Measurements from ENCODE around the gene EPHB2. TPM values are rescaled to one million over a fixed set of nuclear protein-coding genes. Genes with fewer than 3 reads are reported as not detected.

The EPHB2 gene
- total RNA-seq, 3 donors from 2014 or later = 22.7 to 76.7 (median 70.8) TPM

DNA sequence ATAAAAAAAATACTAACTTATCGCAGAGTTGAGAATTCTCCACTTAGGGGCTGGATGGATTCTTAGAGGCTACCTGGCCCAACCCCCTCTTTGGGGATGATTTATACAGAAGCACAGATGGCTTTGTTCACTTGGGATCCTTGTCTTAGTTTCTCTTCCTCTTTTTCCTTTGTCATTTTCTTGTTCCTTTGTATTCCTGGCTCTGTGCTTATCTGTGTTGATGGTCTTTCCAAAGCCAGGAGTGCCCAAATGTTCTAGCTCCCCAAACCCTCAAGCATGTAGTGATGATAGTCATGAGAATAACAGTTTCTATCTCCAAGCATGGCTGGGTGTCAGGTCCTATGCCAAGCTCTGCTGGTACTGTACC lies 27.4 kb downstream of the EPHB2 start:
- DNase-seq (no peak), ATAC-seq (peak; percentile 2)
- Histone ChIP-seq H3K36me3 (ENCODE audit: low read depth) (no peaks in the 10 kb centered on the region), H3K4me3 (no peak overlapping the region), H3K4me1 (ENCODE audit: low read depth) (no peaks in the 10 kb centered on the region), H3K9me3 (no peaks in the 10 kb centered on the region)
- intact Hi-C loops (cut with DNase I, micrococcal nuclease) = no loop called here
- TF ChIP-seq, protein P1, sequence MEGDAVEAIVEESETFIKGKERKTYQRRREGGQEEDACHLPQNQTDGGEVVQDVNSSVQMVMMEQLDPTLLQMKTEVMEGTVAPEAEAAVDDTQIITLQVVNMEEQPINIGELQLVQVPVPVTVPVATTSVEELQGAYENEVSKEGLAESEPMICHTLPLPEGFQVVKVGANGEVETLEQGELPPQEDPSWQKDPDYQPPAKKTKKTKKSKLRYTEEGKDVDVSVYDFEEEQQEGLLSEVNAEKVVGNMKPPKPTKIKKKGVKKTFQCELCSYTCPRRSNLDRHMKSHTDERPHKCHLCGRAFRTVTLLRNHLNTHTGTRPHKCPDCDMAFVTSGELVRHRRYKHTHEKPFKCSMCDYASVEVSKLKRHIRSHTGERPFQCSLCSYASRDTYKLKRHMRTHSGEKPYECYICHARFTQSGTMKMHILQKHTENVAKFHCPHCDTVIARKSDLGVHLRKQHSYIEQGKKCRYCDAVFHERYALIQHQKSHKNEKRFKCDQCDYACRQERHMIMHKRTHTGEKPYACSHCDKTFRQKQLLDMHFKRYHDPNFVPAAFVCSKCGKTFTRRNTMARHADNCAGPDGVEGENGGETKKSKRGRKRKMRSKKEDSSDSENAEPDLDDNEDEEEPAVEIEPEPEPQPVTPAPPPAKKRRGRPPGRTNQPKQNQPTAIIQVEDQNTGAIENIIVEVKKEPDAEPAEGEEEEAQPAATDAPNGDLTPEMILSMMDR (IDR thresholded peaks at IDR 0.05) = no peak

DNA sequence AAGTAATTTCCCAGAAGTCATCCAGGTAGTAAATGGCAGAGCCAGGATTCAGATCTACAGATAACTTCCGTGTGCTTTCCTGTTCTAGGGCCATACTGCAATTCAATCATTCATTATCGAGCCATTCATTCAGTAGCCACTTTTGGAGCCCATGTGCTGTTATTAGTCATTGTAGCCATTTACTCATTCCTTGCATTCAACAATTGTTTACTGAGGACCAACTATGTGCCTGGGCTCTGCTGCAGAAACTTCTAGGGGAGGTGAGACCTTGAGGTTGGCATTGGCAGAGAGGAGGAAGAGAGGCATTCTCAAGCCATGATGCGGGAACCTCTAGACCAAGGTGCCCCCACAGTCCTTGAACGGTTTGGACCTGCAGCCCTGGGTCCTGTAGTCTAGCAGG lies 27.9 kb downstream of the EPHB2 start:
- Histone ChIP-seq H3K4me3 (no peak overlapping the region), H3K4me1 (ENCODE audit: low read depth) (no peaks in the 10 kb centered on the region), H3K9me3 (no peaks in the 10 kb centered on the region), H3K36me3 (ENCODE audit: low read depth) (no peaks in the 10 kb centered on the region)
- DNase-seq (no peak), ATAC-seq (no peak)
- intact Hi-C loops (cut with DNase I, micrococcal nuclease) = no loop called here
- TF ChIP-seq, protein P1 (IDR thresholded peaks at IDR 0.05) = no peak

DNA sequence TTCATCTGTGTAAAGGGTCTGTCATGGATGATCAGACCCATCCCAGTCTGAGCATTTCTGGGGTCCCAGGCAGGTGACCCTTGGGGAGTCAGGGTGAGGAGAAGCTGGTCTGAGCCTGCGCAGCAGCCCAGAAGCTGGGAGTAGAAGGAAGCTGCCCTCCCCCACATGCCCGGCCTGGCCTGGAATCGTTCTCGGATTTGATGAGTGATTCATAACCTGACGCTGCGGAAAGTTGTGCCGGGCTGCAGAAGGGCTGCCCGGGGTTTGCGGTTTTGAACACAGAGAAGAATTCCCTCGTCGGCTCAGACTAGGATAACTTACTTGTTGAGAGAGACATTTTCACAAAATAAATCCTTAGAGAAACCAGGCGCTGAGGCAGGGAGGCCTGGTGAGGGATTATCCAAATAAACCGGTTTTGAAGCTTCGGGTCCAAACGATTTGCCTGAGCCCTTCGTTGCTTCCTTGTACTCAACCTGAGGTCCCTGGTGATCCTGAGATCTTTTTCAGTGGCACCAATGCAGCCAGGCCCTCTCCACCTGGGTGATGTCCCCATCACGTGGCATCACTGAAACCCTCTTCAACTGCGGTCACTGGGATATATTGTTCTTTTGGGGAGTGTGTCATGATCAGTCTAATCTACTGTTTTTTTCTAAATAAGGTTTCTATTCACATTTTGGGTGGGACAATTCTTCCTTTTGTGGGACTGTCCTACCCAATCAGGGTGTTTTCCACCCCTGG lies 29.2 kb downstream of the EPHB2 start:
- Histone ChIP-seq H3K4me3 (no peak overlapping the region), H3K4me1 (ENCODE audit: low read depth) (no peaks in the 10 kb centered on the region), H3K9me3 (no peaks in the 10 kb centered on the region), H3K36me3 (ENCODE audit: low read depth) (no peaks in the 10 kb centered on the region)
- intact Hi-C loops (cut with DNase I, micrococcal nuclease) = no loop called here
- DNase-seq (no peak), ATAC-seq (no peak)
- TF ChIP-seq, protein P1 (IDR thresholded peaks at IDR 0.05) = no peak

DNA sequence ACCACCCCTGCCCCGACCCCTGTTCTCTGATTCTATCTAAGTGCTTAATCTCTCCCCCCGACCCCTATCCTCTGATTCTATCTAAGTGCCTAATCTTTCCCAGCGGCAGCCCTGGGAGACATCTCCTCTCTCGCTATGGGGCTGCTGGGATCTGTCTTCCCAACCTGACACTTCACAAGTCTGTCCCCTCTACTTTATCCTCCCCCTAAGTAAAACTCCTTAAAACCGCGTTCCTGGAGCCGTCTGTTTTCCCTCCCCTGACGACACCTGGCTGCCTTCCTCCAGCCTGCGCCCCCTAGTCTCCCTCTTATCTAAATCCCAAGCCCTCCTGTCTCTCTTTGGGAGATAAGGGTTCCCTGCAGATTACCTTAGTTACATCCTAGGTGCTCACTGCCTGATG lies 30.5 kb downstream of the EPHB2 start:
- no peak for DNase-seq
- Histone ChIP-seq H3K36me3 (ENCODE audit: low read depth) (no peaks in the 10 kb centered on the region), H3K4me1 (ENCODE audit: low read depth) (peaks cover 3% of the 10 kb centered on the region), H3K9me3 (no peaks in the 10 kb centered on the region), H3K4me3 (no peak overlapping the region)
- ATAC-seq = no peak
- TF ChIP-seq, protein P1 (IDR thresholded peaks at IDR 0.05) = no peak
- intact Hi-C loops (cut with DNase I, micrococcal nuclease) = no loop called here

DNA sequence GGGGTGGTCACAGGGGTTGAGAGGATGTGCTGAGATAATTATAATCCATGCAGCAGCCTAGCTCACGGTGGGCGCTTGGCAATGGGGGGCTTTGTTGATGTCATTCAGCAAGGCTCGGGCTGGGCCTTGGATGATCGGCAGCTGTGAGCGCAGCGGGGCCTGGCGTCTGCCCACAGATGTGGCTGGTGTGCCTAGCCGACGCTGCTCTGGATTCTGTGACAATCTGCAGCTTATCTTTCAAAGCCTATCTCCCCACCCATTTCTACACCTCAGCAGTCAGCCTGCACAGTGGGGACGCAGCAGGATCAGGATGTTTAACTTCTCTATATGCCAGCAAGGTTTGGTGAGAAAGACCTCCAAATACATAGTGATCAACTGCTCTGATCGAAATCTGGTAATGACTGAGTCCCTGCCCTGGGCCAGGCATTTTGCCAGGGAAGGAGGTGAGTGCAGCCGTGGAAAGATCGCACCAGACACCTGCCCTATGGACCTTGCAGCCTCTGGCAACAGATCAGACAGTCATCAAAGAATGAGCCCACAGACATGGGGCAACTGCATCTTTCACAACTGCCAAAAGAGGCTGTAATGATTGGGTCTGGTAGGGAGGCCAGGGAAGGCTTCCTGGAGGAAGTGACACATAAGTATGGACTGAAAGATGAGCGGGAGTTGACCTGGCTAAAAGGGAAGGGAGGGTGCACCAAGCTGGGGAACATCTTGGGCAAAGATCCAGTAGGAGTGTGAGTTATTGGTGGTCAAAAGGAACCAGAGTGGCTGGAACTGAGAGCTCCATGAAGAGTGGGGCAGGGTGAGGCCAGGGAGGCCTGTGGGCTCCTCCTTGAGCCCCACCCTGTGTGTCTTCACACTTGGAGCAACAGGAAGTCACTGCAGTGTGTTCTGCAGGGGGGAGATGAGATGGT lies 35.3 kb downstream of the EPHB2 start:
- Histone ChIP-seq H3K4me3 (no peak overlapping the region), H3K9me3 (no peaks in the 10 kb centered on the region), H3K36me3 (ENCODE audit: low read depth) (no peaks in the 10 kb centered on the region), H3K4me1 (ENCODE audit: low read depth) (peaks cover 22% of the 10 kb centered on the region)
- TF ChIP-seq, protein P1 (IDR thresholded peaks at IDR 0.05) = no peak
- intact Hi-C loops (cut with DNase I, micrococcal nuclease) = no loop called here
- peak in 2 of 3 donors; percentile 74 to 75 for DNase-seq
- ATAC-seq = peak; percentile 80
